HG03280 (cell line): Measurements from ENCODE around the gene ERP44.
A peak's percentile ranks its signal among the peaks of the same experiment; 100 is the strongest.
"Not testable (repeated sequence)": the region's sequence is repeated elsewhere in the genome, so short reads cannot be mapped to it uniquely, and the experiment has no call there.

Experiments used
- ATAC-seq: cut with Tn5 transposase; IDR thresholded peaks from one replicate; pipeline ENCODE4 v1.9.1; 2021; ENCODE audit warnings: mild to moderate bottlenecking, moderate library complexity; ENCODE audit not compliant: unreplicated experiment

The ERP44 gene

DNA sequence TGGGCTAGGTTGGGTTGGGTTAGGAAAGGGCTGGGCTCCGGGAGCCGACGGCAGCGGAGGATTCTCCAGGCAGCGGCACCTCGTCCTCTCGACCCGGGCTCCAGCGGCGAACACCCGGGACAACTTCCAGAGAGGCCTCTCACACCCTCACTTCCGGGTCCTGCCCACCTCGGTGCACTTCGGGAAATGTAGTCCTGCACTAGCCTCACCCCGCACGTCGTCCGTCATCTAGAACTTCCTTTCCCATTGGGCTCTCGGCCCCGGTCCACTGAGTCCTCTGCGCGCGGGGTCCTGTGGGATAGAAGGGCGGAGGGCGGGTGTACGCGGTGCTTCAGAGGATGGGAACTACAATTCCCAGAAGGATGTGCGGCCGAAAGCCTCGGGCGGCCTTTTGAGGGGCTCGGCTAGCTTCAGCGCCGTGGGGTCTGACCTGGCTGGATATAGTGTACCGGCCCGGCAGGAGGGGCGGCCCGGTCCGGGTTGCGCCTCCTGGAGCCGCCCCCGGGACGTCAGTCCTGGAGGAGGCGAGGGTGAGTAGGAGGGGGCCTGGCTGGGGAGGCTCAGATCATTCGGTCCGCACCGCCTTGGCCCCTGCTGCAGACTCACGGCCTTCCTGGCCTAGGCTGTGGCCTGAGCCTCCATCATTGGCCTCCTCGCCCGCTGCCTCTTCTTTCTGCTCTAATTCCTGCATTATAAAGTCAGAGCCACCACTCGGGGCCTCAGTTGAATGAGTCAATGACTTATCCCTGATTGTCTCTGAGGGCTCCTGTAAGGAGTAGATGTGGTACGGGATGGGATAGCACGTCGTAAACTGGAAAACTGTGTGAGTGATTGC is at the start of gene ERP44, which contains the start of gene INVS:
ERP44 (minus strand) TSS at position 114 of the 835 bp plus-strand sequence. CDS start 160 bp downstream, outside the sequence.
INVS (plus strand) TSS at position 357 of the 835 bp plus-strand sequence. CDS start 5,279 bp downstream, outside the sequence.
- ATAC-seq = peak; percentile 98

GRCh38 chr9:100145976-100146375 is 47.2 kb upstream of the ERP44 start:
- not testable (repeated sequence) for ATAC-seq

GRCh38 chr9:100145167-100145934 is 46.6 kb upstream of the ERP44 start:
- ATAC-seq = not testable (repeated sequence)

DNA sequence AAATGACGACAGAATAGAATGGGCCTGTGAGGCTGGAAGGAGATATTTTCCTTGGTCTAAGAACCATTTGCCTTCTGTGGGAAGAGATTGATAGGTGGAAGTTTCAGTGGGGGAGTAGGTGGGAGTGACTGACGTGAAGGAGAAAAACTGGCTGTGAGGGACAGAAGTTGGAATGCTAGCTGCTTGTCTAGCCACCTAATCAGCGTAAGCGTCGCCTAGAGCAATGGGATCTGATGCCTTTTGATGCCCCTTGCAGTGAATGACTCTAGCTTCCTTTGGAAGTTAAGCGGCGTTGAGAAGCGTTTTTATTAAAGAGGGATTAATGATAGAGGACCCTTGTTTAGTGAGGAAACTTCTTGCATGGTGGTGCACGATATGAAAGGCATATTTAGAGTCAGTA is 43.1 kb upstream of the ERP44 start:
- not testable (repeated sequence) for ATAC-seq

DNA sequence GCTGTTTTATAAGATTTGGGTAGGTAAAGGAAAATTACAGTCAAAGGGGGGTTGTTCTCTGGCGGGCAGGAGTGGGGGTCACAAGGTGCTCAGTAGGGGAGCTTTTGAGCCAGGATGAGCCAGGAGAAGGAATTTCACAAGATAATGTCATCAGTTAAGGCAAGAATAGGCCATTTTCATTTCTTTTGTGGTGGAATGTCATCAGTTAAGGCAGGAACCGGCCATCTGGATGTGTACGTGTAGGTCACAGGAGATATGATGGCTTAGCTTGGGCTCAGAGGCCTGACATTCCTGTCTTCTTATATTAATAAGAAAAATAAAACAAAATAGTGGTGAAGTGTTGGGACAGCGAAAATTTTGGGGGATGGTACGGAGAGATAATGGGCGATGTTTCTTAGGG is 41.5 kb upstream of the ERP44 start:
- not testable (repeated sequence) for ATAC-seq

DNA sequence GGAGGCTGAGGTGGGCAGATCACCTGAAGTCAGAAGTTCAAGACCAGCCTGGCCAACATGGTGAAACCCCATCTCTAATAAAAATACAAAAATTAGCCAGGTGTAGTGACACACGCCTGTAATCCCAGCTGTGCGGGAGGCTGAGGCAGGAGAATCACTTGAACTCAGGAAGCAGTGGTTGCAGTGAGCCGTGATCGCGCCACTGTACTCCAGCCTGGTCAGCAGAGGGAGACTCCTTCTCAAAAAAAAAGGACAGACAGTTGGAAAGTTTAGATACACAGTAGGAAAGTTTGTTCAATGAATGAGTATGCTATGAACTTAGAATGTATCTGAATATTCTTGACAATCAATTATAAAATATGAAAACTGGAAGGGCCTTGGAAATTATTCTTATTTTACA is 38.0 kb upstream of the ERP44 start:
- not testable (repeated sequence) for ATAC-seq

DNA sequence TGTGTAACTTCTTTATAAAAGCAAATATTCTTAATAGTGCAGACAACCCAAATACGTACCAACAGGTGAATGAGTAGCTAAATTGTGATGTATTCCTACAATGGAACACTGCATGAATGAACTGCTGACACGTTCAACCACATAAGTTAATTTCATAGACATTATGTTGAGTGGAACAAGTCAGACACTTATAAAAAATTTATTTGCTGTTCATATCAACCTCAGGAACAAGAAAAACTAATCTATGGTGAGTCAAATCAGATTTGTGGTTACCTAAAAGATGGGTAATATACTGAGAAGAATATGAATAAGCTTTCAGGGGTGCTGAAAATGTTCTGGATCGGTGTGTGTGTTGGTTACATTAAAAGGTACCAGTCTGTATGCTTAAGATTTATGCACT is 35.9 kb upstream of the ERP44 start:
- ATAC-seq = no peak

DNA sequence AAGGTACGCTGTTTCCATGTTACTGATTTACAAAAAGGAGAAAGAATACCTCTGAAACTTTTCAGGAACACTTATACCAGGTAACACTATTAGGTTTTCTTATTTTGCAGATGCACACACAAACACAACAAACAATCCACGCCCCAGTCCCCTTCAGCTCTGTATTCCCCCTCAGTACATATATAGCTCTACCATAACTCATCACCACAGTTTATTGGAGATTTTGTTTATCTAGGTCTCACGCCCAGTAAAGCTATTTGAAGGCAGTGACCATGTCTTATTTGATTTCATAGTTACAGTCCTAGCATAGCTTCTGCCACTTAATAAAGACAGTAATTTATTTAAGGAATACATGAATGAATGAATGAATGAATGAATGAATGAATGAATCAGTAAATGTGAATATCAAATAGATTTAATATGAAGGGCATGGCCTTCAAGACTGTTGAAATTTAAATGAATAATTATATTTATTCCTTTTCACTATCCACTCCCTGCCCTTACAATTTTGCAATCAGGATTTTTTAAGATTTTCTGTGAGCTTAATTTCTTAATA is 33.2 kb upstream of the ERP44 start:
- ATAC-seq = no peak

GRCh38 chr9:100131216-100131615 is 32.4 kb upstream of the ERP44 start:
- ATAC-seq = no peak

GRCh38 chr9:100129772-100130171 is 31.0 kb upstream of the ERP44 start:
- ATAC-seq = no peak

DNA sequence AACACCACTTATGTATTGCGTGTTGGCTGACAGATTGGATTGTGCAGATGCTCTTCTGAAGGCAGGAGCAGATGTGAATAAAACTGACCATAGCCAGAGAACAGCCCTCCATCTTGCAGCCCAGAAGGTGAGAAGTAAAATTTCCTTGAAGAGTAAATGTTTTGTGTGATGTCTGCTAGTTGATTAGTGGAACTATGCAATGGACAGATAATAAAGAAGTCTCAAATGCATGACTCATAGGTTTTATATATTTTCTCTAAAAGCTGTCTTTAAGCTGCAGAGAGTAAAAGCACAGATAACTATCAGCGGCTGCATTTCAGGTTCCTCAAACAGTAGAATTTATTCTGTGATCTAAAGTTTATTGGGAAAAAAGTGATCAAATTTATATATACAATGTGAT is 27.6 kb upstream of the ERP44 start:
- ATAC-seq = no peak

DNA sequence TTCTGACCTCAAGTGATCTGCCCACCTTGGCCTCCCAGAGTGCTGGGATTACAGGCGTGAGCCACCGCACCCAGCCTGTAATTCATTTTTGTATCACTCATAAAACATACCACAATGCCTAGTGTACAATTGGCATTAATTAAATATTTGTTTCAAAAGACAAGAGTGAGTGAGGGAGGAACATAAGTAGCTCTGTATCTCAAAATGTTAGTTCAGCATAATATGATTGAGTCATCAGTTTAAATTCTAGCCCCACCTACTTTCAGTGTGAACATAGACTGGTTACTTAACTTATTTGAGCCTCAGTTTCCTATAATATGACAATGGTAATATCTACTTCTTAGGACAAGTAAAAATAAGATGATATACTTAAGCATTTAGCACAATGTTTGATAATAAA is 27.1 kb upstream of the ERP44 start:
- no peak for ATAC-seq

DNA sequence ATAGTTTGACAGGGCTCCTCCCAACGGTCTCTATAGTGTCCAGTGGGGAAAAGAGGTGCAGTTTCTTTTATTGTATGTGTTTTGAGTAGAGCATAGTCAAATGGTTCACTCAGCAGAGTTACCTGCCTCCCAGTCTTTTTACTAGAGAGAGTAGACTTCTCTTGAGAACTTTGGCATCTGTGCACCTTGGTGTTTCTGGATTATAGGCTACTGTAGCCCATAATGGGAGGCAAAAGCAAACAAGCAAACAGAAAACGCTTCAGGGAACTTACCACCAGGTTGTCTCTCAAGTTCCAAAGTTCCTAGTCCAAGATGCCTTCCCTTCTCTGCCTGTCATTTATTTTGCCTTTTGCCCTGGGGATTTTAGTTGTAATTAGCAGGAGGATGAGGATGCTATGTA is 26.4 kb upstream of the ERP44 start:
- no peak for ATAC-seq

DNA sequence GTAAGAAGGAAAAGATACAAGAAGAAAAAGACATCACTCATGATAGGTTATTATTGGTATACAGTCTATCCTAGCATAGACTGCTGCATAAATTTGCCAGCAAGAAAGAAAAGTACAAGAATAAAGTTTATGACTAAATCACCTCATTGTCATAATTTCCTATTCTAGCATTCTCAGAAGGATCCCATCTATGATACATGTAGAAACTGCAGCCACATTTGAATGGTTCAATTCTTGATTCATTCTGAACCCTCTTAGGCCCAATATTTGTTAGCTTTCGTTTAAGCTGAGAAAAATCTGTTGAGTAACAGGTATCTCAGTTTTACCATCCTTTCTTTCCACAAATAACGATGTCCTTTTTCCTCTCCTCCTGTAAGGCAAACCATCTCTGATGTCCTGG is 21.5 kb upstream of the ERP44 start:
- ATAC-seq = no peak

DNA sequence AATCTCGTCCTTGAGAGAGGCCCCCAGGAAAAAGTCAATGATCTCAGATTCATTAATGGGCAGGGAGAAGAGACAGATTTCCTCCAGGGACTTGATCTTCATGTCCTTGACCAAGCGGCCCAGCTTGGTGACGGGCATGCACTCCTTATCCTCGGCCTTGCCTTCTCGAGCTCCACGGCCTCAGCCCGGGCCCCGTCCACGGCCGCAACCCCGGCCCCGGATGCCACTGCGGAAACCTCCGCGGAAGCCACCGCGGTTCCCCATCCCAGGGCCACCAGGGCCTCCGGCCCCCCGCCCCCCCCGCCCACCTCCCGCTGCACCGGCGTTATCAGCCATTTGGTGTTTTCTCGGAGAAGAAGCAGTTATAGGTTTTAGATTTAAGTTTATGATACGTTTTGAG is 18.5 kb upstream of the ERP44 start:
- ATAC-seq = no peak

GRCh38 chr9:100112677-100113336 is 14.0 kb upstream of the ERP44 start:
- no peak for ATAC-seq

DNA sequence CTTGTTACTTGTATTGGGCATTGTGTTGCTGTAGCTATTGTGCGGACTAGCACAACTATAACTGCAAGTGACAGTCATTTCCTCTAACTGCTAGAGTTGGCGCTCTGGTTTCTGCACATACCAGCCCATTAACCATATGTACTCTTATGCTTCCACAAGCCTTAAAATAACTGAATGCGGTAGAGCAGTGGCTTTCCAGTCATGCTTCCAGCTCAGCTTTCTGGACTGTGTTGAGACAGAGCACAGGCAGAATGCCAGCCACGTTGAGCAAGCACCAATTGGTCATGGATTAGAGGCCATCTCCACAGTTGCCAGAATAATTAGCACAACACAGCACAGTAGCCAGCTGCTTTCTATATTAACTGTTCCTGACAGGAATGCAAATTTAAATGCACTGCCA is 12.4 kb upstream of the ERP44 start:
- no peak for ATAC-seq

GRCh38 chr9:100108559-100108958 is 9.8 kb upstream of the ERP44 start:
- no peak for ATAC-seq

DNA sequence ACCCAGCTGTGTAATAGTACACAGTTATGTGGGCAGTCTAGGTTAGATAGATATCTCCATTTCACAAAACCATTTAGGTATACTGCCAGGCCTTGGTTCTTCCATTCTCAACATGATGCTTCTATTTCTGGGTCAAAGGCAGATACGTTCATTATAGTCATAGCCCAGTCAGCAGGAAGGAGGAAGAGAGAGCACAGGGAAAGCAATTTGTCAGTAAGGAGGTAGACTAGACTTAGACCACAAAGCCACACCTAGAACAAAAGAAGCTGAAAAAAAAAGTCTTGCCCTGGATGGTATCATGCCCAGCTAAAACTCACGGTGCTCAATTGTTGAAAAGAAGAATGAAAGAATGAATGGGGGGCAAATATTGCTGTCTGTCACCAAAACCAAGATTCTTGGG is 7.8 kb upstream of the ERP44 start:
- ATAC-seq = no peak

- no peak for ATAC-seq
Measured at GRCh38 chr9:100105861-100106260, 7.1 kb upstream of the ERP44 start.

- ATAC-seq = no peak
Measured at GRCh38 chr9:100104314-100104713, 5.5 kb upstream of the ERP44 start.
